LNCaP clone FGC (cell line): ENCODE measurements around the gene MLX.
A peak's percentile ranks its signal among the peaks of the same experiment; 100 is the strongest.

Source experiments
- DNase-seq: peaks from one replicate; pipeline ENCODE4 v3.0.0-alpha.2; 2011; ENCODE audit warnings: low read depth
- H3K4me3 ChIP-seq: 2 replicates; pipeline ENCODE4 v1.5.1; 2011; ENCODE audit warnings: mild to moderate bottlenecking, low read depth, low read length, control low read depth
- CTCF ChIP-seq: IDR thresholded peaks from 2 replicates; pipeline ENCODE4 v1.5.1; 2012; ENCODE audit warnings: mild to moderate bottlenecking; ENCODE audit not compliant: control insufficient read depth, insufficient read depth; ENCODE audit errors: extremely low read depth

Gene MLX

GRCh38 chr17:42565523-42566214, 1.2 kb upstream of the MLX start:
- no peak overlapping the region for H3K4me3 ChIP-seq

GRCh38 chr17:42566215-42566882, 551 bp upstream of the MLX start:
- H3K4me3 ChIP-seq, result peak overlapping the region; percentile 92
- TF ChIP-seq CTCF, result no peak
- no peak for DNase-seq

More at GRCh38 chr17:42565523-42566214, 1.2 kb upstream of the MLX start:
- no peak for DNase-seq
- TF ChIP-seq CTCF, result no peak

- no peak for DNase-seq
- no peak for TF ChIP-seq CTCF
- H3K4me3 ChIP-seq, result no peak overlapping the region
Measured at GRCh38 chr17:42568341-42569111, 1.6 kb downstream of the MLX start.

- peak; percentile 89 for DNase-seq
- no peak for TF ChIP-seq CTCF
- peak overlapping the region; percentile 4; the same call in 1 of the 2 replicates for H3K4me3 ChIP-seq
Measured at GRCh38 chr17:42571435-42572225, 4.7 kb downstream of the MLX start.

GRCh38 chr17:42573095-42573494, 6.2 kb downstream of the MLX start:
- TF ChIP-seq CTCF, result no peak
- no peak for DNase-seq
- no peak overlapping the region for H3K4me3 ChIP-seq

GRCh38 chr17:42574463-42574862, 7.6 kb downstream of the MLX start:
- no peak overlapping the region for H3K4me3 ChIP-seq
- DNase-seq, result no peak
- no peak for TF ChIP-seq CTCF
